HG02840 (cell line): ENCODE data around the gene FBN3.

Experiments used
- ATAC-seq: cut with Tn5 transposase; IDR thresholded peaks from one replicate; pipeline ENCODE4 v1.9.1; 2021; ENCODE audit warnings: mild to moderate bottlenecking, moderate library complexity, moderate number of reproducible peaks; ENCODE audit not compliant: unreplicated experiment, low FRiP score

FBN3 gene

DNA sequence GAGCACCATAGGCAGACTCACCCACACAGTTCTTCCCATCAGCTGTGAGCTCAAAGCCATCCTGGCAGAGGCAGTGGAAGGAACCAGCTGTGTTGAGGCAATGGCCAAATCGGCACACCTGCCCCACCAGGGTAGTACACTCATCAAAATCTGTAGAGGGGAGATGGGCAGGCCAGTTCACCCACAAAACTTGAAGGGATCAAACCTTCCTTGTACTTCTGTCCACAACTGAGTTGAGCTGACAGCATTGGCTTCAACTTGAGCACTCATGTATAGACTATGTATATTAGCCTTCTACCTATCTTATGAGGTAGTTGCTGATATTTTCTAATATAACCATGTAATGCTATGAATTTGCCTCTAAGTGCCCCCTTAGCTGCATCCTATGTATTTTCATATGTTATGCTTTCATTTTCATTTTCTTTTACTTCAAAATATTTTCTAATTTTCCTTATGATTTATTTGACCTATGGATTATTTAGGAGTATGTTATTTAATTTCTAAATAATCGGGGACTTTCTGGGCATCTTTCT lies 54.0 kb downstream of the FBN3 start:
- ATAC-seq = no peak

DNA sequence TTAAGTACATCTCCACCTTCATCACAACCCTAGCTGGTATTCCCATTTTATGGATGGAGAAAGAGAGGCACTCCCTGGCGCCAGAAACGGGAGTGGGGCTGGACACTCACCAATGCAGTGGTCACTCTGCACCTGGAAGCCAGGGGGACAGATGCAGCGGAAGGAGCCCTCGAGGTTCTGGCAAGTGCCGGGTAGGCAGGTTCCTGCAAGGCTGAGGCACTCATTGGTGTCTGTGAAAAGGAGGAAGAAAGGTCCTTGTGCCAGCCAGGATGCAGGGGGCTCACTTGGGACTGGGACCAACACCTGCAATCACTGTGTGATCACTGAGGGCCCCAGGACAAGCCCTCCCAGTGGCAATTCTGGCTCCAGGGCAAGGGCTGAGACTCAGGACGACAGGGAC lies 55.1 kb downstream of the FBN3 start:
- ATAC-seq = no peak

- no peak for ATAC-seq
Measured at GRCh38 chr19:8093740-8094139, 55.7 kb downstream of the FBN3 start.

DNA sequence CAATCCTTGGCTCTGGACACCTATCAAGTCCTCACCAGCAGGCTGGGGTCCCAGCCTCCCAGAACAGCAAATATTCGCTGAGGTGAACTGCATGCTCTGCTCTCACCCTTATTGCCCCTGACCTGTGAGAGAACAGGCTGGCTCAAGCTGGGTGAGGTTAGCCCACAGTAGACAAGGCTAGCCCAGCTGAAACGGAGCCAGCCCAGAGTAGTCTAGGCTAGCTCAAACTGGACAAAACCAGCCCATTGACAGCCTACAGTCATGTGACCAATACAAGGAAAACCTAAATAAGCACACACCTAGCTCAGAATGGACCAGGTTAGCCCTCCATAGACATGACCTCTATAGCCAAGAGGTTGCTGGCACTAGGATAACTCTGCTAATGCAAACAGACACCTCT lies 58.4 kb downstream of the FBN3 start:
- ATAC-seq = no peak

GRCh38 chr19:8089664-8090601 lies 59.5 kb downstream of the FBN3 start:
- ATAC-seq = no peak

DNA sequence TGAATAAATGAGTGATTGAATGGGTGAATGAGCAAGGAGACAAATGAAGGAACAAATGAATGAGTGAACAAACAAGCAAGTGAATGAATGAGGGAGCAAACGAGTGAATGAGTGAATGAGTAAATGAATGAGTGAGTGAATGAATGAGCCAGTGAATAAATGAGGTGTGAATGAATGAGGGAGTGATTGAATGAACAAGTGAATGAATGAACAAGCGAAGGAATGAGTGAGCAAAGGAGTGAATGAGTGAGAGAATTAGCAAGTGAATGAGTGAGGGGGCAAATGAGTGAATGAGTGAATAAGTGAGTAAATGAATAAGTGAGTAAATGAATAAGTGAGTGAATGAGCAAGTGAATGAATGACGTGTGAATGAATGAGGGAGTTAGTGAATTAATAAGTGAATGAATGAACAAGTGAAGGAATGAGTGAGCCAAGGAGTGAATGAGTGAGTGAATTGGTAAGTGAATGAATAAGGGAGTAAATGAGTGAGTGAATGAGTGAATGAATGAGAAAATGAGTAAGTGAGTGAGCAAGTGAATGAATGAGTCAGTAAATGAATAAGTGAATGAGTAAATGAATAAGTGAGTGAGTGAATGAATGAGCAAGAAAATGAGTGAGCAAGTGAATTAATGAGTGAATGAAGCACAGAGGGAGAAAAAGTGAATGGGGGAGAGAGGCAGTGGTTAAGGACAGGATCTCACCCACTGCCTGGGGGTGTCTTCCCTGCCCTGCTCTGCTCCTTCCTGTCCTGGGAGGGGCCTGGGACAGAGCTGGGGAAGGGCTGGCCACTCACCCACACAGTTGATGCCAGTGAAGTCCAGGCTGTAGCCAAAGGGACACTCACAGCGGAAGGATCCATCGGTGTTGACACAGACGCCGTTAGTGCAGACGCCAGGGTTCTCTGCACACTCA lies 60.4 kb downstream of the FBN3 start:
- ATAC-seq = no peak

DNA sequence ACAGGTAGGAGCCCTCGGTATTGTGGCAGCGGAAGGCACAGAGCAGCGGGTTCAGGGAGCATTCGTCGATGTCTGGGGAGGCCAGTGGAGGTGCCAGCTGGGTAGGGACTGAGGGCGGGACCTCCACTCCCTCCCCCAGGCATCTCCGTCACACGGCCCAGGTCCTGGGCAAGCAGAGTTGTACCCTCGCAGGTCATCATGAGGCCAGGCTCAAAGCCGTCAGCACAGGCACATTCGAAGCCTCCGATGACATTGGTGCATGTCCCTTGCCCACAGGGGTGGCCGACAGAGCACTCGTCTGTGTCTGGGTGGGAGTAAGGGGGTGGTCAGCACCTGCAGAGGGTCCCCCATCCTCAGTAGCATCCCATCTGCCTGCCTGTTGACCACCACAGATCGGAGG lies 61.5 kb downstream of the FBN3 start:
- no peak for ATAC-seq

DNA sequence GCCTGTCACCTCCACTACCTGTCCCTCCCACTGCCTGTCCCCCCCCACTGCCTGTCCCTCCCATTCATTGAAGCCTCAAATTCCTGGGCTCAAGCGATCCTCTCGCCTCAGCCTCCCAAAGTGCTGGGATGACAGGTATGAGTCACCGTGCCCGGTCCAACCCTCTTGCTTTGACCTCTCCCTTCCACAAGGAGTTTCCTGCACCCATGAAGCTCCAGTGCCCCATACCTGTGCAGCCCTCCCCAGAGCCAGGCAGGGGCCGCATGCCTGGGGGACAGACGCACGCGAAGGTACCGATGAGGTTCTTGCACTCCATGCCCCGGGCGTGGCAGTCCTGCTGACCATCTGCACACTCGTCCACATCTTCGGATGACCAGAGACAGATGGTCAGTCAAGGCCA lies 62.5 kb downstream of the FBN3 start:
- ATAC-seq = no peak

DNA sequence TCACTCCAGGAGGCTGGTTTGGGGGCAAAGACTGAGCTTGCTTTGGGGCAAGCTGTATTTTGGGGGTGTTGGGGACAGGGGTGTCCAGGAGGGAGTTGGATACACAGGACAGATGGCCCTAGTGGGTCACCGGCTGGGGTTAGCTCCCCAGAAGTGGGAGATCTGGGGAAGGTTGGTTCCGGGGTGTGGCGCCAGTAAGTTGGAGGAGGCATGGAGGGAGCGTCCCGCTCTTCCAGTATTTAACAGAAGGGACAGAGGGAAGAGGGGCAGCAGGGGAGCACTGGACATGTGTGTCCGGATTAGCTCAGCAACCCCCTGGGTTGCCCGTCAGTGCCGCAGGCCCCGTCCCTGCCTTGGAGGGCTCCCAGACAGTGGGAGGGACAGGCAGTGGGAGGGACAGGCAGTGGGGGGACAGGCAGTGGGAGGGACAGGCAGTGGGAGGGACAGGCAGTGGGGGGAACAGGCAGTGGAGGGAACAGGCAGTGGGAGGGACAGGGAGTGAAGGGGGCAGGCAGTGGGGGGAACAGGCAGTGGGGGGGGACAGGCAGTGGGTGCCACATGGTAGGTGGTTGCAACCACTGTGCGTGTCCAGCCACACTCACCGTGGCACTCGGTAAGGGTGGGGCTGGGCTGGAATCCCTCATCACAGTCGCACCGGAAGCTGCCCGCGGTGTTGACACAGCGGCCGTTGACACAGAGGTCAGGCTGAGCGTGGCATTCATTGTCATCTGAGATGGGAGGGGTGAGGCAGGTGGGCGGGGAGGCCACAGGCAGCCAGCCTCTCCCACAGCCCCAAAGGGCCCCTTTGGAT lies 63.6 kb downstream of the FBN3 start:
- ATAC-seq = no peak

DNA sequence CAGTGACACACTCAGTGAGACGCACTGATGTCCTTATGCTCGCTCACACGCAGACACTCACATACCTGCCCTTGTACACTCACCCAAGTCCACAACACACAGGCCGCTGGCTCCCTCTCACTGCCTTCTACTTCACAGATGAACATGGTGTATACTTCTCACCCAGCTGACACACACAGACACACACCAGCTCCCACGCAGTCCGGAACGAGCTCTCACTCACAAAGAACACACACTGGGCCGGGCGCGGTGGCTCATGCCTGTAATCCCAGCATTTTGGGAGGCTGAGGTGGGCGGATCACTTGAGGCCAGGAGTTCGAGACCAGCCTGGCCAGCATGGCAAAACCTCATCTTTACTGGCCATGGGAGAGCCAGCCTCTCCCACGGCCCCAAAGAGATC lies 65.2 kb downstream of the FBN3 start:
- no peak for ATAC-seq

- no peak for ATAC-seq
Measured at GRCh38 chr19:8083141-8083540, 66.3 kb downstream of the FBN3 start.

- no peak for ATAC-seq
Measured at GRCh38 chr19:8081569-8082550, 67.5 kb downstream of the FBN3 start.

DNA sequence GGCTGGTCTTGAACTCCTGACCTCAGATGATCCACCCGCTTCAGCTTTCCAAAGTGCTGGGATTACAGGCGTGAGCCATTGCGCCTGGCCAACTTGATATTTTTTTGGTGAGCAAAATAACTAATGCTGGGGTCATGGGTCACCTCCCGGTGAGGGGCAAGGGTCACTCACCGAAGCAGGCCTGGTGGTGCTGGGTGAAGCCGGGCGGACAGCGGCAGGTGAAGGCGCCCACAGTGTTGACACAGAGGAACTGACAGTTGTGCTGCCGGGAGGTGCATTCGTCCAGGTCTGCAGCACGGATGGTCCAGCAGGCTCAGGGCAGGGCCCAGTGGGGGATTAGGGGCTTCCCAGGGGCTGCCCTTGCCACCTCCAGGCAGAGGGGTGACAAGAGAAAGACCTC lies 68.6 kb downstream of the FBN3 start:
- no peak for ATAC-seq

GRCh38 chr19:8079988-8080387 lies 69.4 kb downstream of the FBN3 start:
- no peak for ATAC-seq

GRCh38 chr19:8075158-8076074 lies 74.0 kb downstream of the FBN3 start:
- no peak for ATAC-seq

DNA sequence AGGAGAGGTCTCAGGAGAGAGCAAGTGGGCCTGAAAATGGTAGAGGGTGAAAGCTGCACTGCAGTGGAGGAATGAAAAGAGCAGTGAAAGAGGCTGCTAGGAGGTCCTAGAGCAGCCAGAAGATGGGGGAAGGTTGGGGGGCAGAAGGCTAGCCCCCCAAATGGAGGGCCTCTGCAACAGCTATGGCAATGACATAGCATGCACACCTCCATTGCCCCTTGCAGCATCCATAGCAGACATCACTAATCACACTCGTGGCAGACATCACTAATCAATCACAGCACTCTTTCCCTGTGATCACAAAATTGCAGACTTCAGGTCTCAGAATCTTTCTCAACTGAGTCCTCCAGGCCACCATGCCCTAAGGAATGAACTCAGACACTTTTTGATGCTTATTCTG lies 74.9 kb downstream of the FBN3 start:
- ATAC-seq = no peak

GRCh38 chr19:8071912-8072311 lies 77.5 kb downstream of the FBN3 start:
- ATAC-seq = no peak
